Endometrial microvascular endothelial cells (primary cell): ENCODE results near the gene ATOSA. TPM values are rescaled to one million over a fixed set of nuclear protein-coding genes. Genes with fewer than 3 reads are reported as not detected.

ENCODE experiments used
- in situ Hi-C: cut with HindIII; loops from 2 replicates; pipeline ENCODE4 v1.10.0; 2017; ENCODE audit warnings: low sequenced_read_pairs, low pct_unique_long_range_greater_than_20kb; ENCODE audit errors: inconsistent ontology term
- total RNA-seq: library from RNA; depleted of rRNA; stranded (reverse); fragments of >200 nt; gene quantifications from one replicate; pipeline ENCODE4 v1.2.3, GENCODE V29; 2015; ENCODE audit errors: inconsistent ontology term

Gene ATOSA
- total RNA-seq, 1 donor from 2014 or later: 11.2 TPM

- in situ Hi-C loops: no loop called here
Observed at GRCh38 chr15:52697051-52697450, 17.9 kb upstream of the ATOSA start.

GRCh38 chr15:52695154-52695553 lies 16.0 kb upstream of the ATOSA start:
- in situ Hi-C loops: no loop called here

- in situ Hi-C loops: no loop called here
Observed at GRCh38 chr15:52689562-52689961, 10.4 kb upstream of the ATOSA start.

GRCh38 chr15:52683580-52683979 lies 4.4 kb upstream of the ATOSA start:
- in situ Hi-C loops: no loop called here

GRCh38 chr15:52682781-52683180 lies 3.6 kb upstream of the ATOSA start:
- in situ Hi-C loops: no loop called here

- in situ Hi-C loops: no loop called here
Observed at GRCh38 chr15:52682200-52682599, 3.0 kb upstream of the ATOSA start.

GRCh38 chr15:52681441-52681840 lies 2.3 kb upstream of the ATOSA start:
- in situ Hi-C loops: no loop called here

- in situ Hi-C loops: no loop called here
Observed at GRCh38 chr15:52680761-52681160, 1.6 kb upstream of the ATOSA start.

GRCh38 chr15:52680041-52680391 lies 828 bp upstream of the ATOSA start:
- in situ Hi-C loops: no loop called here

GRCh38 chr15:52678468-52679231 lies 538 bp downstream of the ATOSA start:
- in situ Hi-C loops: no loop called here

- in situ Hi-C loops: no loop called here
Observed at GRCh38 chr15:52677593-52678467, 1.4 kb downstream of the ATOSA start.

GRCh38 chr15:52674831-52675230 lies 4.4 kb downstream of the ATOSA start:
- in situ Hi-C loops: no loop called here

GRCh38 chr15:52673734-52674133 lies 5.5 kb downstream of the ATOSA start:
- in situ Hi-C loops: no loop called here

- in situ Hi-C loops: no loop called here
Observed at GRCh38 chr15:52673312-52673711, 5.9 kb downstream of the ATOSA start.

- in situ Hi-C loops: no loop called here
Observed at GRCh38 chr15:52672661-52673060, 6.5 kb downstream of the ATOSA start.

GRCh38 chr15:52670087-52670486 lies 9.1 kb downstream of the ATOSA start:
- in situ Hi-C loops: no loop called here

- in situ Hi-C loops: no loop called here
Observed at GRCh38 chr15:52668133-52668532, 11.1 kb downstream of the ATOSA start.

- in situ Hi-C loops: no loop called here
Observed at GRCh38 chr15:52667597-52667996, 11.6 kb downstream of the ATOSA start.

- in situ Hi-C loops: no loop called here
Observed at GRCh38 chr15:52663536-52664294, 15.5 kb downstream of the ATOSA start.

- in situ Hi-C loops: no loop called here
Observed at GRCh38 chr15:52661909-52662308, 17.3 kb downstream of the ATOSA start.
